Measurements from ENCODE around the gene TAS2R50.
"Not testable (repeated sequence)": the region's sequence is repeated elsewhere in the genome, so short reads cannot be mapped to it uniquely, and the experiment has no call there.

Gene TAS2R50, protein sequence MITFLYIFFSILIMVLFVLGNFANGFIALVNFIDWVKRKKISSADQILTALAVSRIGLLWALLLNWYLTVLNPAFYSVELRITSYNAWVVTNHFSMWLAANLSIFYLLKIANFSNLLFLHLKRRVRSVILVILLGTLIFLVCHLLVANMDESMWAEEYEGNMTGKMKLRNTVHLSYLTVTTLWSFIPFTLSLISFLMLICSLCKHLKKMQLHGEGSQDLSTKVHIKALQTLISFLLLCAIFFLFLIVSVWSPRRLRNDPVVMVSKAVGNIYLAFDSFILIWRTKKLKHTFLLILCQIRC

DNA sequence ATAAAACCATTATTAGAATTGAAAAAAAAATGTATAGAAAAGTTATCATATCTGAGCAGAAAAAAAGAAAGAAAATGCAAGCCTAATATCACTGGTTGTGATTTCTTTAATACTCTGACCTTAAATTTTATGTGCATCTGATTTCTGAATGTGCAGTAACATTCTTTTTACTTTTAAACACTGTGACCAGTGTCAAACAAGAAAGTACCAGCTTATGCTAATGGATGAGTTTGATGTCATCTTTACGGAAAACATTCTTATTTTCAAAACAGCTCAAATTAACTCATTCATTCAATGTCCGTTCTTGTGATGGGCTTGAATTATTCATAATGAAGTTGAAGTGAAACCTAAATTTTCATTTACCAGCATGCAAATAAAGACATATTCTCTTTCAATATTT, at the start of gene TAS2R50:
Gene TAS2R50 (minus strand): TSS at position 101 of the 400 bp plus-strand sequence. CDS start 52 bp downstream, at position 49.
- TF ChIP-seq POLR2A (IDR thresholded peaks at IDR 0.05; ENCODE audit: low read length), result no peak
- no peak for TF ChIP-seq GATA1 (IDR thresholded peaks at IDR 0.05; ENCODE audit: low read depth, low read length)
- no peak for DNase-seq

DNA sequence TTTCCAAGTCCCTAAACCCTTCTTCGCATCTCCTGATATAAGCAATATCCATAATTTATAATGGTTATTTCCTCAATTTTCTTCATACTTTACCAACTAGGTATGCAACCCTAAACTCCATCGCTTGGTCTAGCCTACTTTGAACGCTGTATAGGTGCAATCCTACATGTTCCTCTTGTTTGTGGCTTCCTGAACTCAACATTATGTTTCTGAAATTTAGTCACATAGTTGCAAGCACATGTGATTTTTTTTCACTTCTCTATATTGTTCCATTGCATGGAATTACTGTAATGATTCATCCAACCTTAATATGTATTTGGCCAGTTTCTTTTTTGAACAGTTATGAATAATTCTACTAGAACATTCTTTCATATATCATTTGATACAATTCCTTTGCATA, 47.2 kb upstream of the TAS2R50 start:
- not testable (repeated sequence) for DNase-seq

DNA sequence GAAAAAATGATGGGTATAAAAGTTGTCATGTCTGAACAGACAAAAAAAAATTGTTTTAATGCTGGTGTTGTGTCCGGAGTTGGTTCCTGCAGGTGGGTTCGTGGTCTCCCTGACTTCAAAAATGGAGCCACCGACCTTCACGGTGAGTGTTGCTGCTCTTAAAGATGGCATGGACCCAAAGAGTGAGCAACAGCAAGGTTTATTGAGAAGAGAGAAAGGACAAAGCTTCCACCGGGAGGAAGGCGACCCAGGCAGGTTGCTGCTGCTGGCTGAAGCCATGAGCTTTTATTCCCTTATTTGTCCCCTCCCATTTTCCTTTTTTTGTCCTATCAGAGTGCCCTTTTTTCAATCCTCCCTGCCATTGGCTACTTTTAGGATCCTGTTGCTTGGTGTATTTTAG, 44.6 kb upstream of the TAS2R50 start, which contains the start of gene TAS2R31:
Gene TAS2R31 (minus strand): TSS at position 101 of the 400 bp plus-strand sequence. CDS start 72 bp downstream, at position 29.
- DNase-seq, result no peak
- TF ChIP-seq GATA1 (IDR thresholded peaks at IDR 0.05; ENCODE audit: low read depth, low read length) (no peak), POLR2A (IDR thresholded peaks at IDR 0.05; ENCODE audit: low read length) (no peak)

DNA sequence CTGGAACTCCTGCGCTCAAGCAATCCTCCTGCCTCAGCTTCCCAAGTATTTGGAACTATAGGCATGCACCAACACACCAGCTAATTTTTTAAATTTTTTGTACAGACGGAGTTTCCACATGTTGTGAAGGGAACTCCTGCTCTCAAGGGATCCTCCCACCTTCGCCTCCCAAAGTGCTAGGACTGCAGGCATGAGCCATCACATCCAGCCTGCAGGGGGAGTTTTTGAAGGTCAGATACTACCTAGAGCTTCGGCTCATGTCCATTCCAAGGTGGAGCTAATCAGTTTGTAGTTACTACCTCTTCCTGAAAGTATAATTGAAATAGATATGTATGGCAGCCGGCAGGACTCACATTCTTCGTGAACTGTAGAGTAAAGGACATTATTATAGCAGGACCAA, 39.4 kb upstream of the TAS2R50 start:
- TF ChIP-seq POLR2A (IDR thresholded peaks at IDR 0.05; ENCODE audit: low read length), result no peak
- TF ChIP-seq GATA1 (IDR thresholded peaks at IDR 0.05; ENCODE audit: low read depth, low read length), result no peak
- DNase-seq, result no peak

DNA sequence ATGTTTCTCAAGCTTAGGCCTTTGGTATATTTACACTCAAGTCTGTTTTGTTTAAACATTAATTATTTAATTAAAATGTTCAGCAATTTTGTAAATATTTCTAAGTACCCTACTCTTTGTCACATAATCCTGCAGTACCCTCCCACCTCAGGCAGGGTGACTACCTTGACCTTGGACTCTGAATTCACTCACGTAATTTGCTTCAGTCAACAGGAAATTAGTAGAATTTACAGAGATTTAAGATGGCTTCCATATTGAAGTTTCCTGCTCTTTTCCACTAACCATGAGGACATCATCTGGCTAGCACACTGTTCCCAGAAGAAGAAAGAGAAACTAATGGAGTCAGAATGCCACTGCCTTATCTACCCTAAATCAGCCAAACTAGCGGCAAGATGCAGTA, 36.7 kb upstream of the TAS2R50 start:
- no peak for DNase-seq
- TF ChIP-seq GATA1 (IDR thresholded peaks at IDR 0.05; ENCODE audit: low read depth, low read length), result no peak
- TF ChIP-seq POLR2A (IDR thresholded peaks at IDR 0.05; ENCODE audit: low read length), result no peak

DNA sequence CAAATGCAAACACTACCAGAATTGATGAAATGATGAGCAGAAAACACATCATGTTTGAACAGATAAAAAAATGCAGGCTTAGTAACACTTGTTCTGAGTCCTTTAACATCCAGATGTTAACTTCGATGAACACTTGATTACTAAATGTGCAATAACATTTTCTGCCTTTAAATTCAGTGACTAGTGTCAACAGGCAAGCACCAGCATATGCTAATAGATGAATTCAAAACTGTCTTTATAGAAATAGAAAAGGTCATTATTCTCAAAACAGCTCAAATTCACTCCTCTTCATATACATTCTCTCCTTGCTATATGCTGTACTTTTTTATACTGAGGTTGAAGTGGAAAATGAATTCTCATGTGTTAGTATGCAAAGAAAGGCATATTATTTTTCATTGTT, 35.8 kb upstream of the TAS2R50 start, which contains the start of gene TAS2R19:
Gene TAS2R19 (minus strand): TSS at position 101 of the 400 bp plus-strand sequence. CDS start 49 bp downstream, at position 52.
- DNase-seq, result peak; percentile 6 to 11
- TF ChIP-seq POLR2A (IDR thresholded peaks at IDR 0.05; ENCODE audit: low read length) (no peak), GATA1 (IDR thresholded peaks at IDR 0.05; ENCODE audit: low read depth, low read length) (no peak)

DNA sequence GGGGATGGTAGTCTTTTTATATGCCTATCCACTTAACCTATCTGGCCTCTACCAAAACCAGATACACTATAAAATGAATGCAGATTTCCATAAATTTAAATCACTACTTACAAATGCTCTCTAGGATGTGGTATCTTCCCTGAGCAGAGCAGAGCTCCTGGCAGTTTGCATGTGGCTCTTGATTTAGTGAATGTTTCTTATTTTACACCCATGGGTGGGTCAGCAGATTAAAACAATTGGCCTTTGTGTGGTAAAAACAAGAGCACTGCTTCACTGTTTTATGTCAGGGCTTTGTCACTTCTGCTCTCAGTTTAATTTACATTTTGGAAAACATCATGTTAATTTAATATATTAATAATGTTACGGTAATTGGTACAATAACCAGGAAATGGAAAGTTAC, 30.2 kb upstream of the TAS2R50 start:
- TF ChIP-seq GATA1 (IDR thresholded peaks at IDR 0.05; ENCODE audit: low read depth, low read length), result no peak
- TF ChIP-seq POLR2A (IDR thresholded peaks at IDR 0.05; ENCODE audit: low read length), result no peak
- no peak for DNase-seq

DNA sequence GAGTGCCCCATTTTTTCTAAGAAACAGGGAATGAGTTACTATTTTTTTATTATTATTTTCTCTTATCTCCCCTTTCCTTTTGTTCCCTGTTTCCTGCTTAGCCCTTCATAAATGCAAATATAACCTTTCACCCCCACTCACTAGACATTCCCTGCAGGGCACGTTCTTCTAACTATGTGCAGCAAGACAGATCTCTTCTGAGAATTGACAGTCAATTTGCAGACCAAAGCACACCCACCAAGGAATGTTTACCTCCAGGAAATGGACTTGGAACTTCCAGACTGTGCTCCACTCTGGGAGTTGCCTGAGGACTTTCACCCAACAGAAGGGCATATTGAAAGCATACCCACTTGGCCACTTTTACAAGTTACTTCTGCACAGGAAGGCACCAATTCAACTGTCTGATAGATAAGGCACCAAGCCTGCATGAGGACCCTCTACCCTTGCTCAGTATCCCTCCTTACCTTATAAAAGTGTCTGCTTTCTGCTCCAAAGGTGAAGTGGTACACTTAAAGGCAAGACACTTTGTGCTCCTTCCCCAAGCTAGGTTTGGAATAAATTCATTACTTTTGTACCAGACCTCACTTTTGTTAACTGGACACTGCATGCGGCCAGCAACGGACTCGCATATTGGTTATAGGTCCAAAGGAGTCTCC, 29.2 kb upstream of the TAS2R50 start:
- TF ChIP-seq GATA1 (IDR thresholded peaks at IDR 0.05; ENCODE audit: low read depth, low read length) (no peak), POLR2A (IDR thresholded peaks at IDR 0.05; ENCODE audit: low read length) (no peak)
- no peak for DNase-seq

DNA sequence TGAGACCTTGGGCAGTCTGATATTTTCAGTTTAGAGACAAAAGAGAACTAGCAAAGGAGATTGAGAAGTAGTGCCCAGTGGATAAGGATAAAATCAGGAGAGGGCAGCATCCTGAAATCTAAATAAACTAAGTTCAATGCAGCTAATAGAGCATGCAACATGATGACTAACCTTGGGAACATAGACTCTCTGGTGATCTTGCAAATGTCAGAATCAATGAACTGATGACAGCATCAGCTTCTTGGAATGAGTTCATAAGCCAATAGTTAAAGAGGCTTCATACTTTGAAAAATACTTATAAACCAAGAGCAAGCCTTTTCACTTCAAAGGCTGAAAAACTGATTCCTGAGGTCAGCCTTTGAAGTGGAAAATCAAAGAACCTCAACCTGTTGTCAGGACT, 27.5 kb upstream of the TAS2R50 start:
- TF ChIP-seq GATA1 (IDR thresholded peaks at IDR 0.05; ENCODE audit: low read depth, low read length) (no peak), POLR2A (IDR thresholded peaks at IDR 0.05; ENCODE audit: low read length) (no peak)
- DNase-seq, result no peak

DNA sequence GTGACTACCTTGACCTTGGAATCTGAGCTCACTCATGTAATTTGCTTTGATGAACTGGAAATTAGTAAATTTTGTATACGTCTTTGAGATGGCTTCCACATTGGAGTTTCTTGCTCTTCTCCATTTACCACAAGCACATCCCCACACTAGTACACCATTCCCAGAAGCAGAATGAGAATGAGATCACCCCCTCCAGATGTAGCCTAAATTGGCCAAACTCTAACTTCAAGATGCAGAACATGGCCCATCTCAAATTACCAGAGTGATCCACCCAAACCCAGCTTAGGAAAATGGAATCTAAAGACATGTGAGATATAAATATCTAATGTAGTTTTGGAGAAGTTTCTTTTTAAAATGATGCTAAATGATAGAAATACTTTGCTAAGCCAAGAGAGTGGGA, 20.9 kb upstream of the TAS2R50 start:
- DNase-seq, result no peak
- TF ChIP-seq POLR2A (IDR thresholded peaks at IDR 0.05; ENCODE audit: low read length) (no peak), GATA1 (IDR thresholded peaks at IDR 0.05; ENCODE audit: low read depth, low read length) (no peak)

DNA sequence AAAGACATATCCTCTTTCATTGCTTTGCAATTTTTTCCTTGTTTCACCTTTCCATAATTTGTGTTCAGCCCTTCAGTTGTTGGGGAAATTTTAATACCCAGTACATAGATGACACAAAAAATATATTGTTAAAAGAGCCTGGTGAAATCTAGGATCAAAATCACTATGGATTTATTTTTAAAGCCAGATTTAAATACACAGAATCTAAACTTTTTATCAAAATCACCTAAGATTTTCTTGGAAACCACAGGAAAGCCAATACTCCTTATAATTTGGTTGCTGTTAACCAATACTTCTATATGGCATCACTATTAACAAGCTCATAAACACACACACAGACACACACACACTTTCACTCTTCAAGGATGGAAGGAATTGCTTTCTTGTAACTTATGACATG, 11.5 kb upstream of the TAS2R50 start, which contains the start of gene TAS2R20:
Gene TAS2R20 (minus strand): TSS at position 101 of the 400 bp plus-strand sequence. CDS start 429 bp downstream, outside the sequence.
- TF ChIP-seq POLR2A (IDR thresholded peaks at IDR 0.05; ENCODE audit: low read length) (no peak), GATA1 (IDR thresholded peaks at IDR 0.05; ENCODE audit: low read depth, low read length) (no peak)
- no peak for DNase-seq

DNA sequence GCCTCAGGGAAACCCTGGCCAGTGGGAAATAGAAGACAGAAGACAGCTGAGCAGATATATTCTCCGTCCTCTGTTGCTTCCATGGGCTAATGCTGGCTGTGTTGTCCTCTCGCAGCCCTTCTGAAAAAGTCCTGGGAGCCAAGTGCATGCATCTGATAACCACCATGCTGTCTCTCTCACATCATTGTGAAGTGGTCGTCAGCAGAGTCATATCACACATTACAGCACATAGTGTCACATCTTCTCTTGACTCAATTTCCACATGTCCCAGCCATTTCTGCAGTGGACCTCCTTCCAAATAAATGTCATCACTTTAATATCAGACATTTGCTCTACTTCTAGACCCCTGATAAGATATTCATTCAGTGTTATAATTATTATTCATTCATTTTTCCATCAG, 7.6 kb upstream of the TAS2R50 start:
- no peak for DNase-seq
- no peak for TF ChIP-seq GATA1 (IDR thresholded peaks at IDR 0.05; ENCODE audit: low read depth, low read length)
- TF ChIP-seq POLR2A (IDR thresholded peaks at IDR 0.05; ENCODE audit: low read length), result no peak

DNA sequence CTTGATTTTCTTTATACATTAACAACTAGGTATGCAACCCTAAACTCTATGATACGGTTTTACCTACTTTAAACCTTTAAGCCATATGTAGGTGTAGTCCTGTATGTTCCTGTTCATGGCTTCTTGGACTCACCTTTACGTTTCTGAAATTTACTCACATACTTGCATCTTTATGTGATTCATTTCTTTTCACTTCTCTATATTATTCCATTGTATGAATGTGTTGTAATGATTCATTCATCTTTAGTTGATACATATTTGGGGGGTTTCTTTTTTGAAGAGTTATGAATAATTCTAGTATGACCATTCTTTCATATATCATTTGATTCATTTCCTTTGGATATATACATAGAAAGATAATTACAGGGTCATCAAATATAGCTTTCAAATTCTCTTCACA, 2.4 kb upstream of the TAS2R50 start:
- DNase-seq, result no peak
- TF ChIP-seq GATA1 (IDR thresholded peaks at IDR 0.05; ENCODE audit: low read depth, low read length) (no peak), POLR2A (IDR thresholded peaks at IDR 0.05; ENCODE audit: low read length) (no peak)

DNA sequence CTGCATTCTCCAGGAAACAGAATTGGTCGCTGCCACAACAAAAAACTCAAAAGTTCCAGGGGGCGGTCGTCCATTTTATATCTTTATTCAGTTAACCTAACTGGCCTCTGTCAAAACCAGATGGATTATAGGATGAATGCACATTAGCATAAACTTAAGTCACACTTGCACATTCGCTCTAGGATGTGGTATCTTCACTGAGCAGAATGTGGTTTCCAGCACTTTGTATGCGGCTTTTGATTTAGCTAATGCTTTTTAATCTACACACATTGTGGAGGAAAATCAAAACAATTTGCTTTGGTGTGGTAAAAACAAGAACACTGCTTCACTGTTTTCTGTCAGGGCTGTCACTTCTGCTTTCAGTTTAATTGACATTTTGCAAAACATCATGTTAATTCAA, 4.5 kb downstream of the TAS2R50 start:
- DNase-seq, result no peak
- TF ChIP-seq GATA1 (IDR thresholded peaks at IDR 0.05; ENCODE audit: low read depth, low read length), result no peak
- no peak for TF ChIP-seq POLR2A (IDR thresholded peaks at IDR 0.05; ENCODE audit: low read length)

DNA sequence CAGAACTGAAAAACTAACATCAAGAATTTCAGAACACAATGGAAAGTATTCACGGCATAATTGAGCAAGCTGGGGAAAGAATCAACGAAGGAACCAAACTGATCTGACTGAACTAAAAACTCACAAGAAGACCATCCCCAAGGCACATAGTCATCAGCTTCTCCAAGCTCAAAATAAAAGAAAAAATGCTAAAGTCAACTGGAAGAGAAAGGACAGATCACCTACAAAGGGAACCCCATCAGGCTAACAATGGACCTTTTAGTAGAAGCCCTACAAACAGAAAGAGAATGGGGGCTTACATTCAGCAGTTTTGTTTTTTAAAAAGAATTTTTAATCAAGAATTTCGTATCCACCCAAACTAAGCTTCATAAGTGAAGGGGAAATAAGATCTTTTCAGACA, 11.7 kb downstream of the TAS2R50 start:
- TF ChIP-seq POLR2A (IDR thresholded peaks at IDR 0.05; ENCODE audit: low read length) (no peak), GATA1 (IDR thresholded peaks at IDR 0.05; ENCODE audit: low read depth, low read length) (no peak)
- DNase-seq, result no peak

Data from erythroblast (primary cell).